C4-2B (cell line): ENCODE measurements around the gene ASXL3.

Experiments
- CTCF ChIP-seq: fragments of 450-650 bp; conservative IDR thresholded peaks from 2 replicates; pipeline ENCODE4 v1.5.1; 2017; ENCODE audit warnings: mild to moderate bottlenecking
- ZFX ChIP-seq: fragments of 450-650 bp; IDR thresholded peaks from 2 replicates; pipeline ENCODE4 v1.6.1; 2017

- no peak for TF ChIP-seq CTCF
- TF ChIP-seq ZFX: no peak
Observed at GRCh38 chr18:33558529-33558928, 19.5 kb upstream of the ASXL3 start.
